ENCODE results near the gene WDR38. TPM values are rescaled to one million over a fixed set of nuclear protein-coding genes. Genes with fewer than 3 reads are reported as not detected.

Gene WDR38
- total and polyA plus RNA-seq, 9 of the 15 experiments (the other 6 are each of a cell fraction or from before 2014, with no cell fraction given): not detected

DNA sequence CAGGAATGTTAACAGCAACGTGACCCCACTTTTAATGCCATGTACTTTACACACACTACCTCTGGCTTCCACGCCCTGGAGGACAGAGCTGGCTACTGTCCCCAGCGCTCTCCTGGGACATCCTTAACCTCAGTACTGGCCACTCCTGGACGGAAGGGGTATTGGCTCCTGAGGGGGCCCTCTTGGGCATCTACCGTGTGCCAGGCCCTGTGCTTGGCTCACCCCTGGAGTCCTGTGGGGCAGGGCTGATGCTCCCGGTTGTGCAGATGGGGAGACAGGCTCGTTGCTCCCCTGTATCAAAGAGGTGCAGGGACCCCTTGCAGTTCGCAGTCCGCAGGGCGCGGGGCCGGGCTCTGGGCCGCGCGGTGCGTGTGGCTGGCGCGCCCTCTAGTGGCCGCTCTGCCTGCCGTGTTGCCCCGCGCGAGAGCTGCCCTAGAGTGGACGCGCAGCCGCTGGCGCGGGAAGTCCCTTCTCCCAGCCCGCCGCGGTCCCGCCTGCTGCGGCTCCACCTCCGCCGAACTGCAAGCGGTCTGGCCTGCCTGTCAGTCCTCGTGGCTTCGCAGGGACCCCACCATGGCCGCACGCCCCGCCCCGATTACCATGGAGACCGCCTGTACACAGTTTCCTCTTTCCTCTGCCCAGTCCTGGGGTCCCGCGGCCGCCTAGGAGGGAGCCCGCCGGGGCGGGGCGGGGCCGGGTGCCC is at the start of gene WDR38 (continued):
- TF ChIP-seq ZNF586 (CRISPR knock-in tag; conservative IDR thresholded peaks at IDR 0.05) (no peak), FUS (optimal IDR thresholded peaks at IDR 0.05; ENCODE audit: low read depth, low read length) (no peak), RAD21 (CRISPR knock-in tag; conservative IDR thresholded peaks at IDR 0.05 in 1 of 2, IDR thresholded peaks at IDR 0.05 in 1 of 2) (peak; percentile 99 to 100), ZNF551 (CRISPR knock-in tag; IDR thresholded peaks at IDR 0.05) (no peak), MTA1 (IDR thresholded peaks at IDR 0.05; ENCODE audit: borderline replicate concordance) (no peak), SIN3B (IDR thresholded peaks at IDR 0.05; ENCODE audit: low read depth) (peak; percentile 60; the same call in 1 of the 2 replicates), STAT6 (CRISPR knock-in tag; IDR thresholded peaks at IDR 0.05) (no peak), ZFP30 (CRISPR knock-in tag; IDR thresholded peaks at IDR 0.05; ENCODE audit: borderline replicate concordance) (no peak), ZNF134 (CRISPR knock-in tag; conservative IDR thresholded peaks at IDR 0.05) (no peak), DEAF1 (CRISPR knock-in tag; IDR thresholded peaks at IDR 0.05) (peak; percentile 99), MNT (conservative IDR thresholded peaks at IDR 0.05) (peak; percentile 58 to 84; a peak in 3 of 4 replicates), RB1 (IDR thresholded peaks at IDR 0.05; ENCODE audit: low read depth) (peak; percentile 93), JUN (IDR thresholded peaks at IDR 0.05; ENCODE audit: borderline replicate concordance, low read depth, low read length) (0 out of 2 replicates have a peak, but pooled peaks have one; percentile 13), JUN (CRISPR knock-in tag; IDR thresholded peaks at IDR 0.05; ENCODE audit: borderline replicate concordance) (no peak), ZFX (CRISPR knock-in tag; IDR thresholded peaks at IDR 0.05) (peak; percentile 77), ZBTB33 (CRISPR knock-in tag; IDR thresholded peaks at IDR 0.05) (peak; percentile 92), NELFE (IDR thresholded peaks at IDR 0.05; ENCODE audit: insufficient read depth, insufficient read length) (no peak)
- TF ChIP-seq, protein P1, sequence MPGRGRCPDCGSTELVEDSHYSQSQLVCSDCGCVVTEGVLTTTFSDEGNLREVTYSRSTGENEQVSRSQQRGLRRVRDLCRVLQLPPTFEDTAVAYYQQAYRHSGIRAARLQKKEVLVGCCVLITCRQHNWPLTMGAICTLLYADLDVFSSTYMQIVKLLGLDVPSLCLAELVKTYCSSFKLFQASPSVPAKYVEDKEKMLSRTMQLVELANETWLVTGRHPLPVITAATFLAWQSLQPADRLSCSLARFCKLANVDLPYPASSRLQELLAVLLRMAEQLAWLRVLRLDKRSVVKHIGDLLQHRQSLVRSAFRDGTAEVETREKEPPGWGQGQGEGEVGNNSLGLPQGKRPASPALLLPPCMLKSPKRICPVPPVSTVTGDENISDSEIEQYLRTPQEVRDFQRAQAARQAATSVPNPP (IDR thresholded peaks at IDR 0.05; ENCODE audit: borderline replicate concordance, insufficient read depth, insufficient read length): no peak

Measured in K562 (cell line).